Measurements from ENCODE around the gene PSMD1.
"Not testable (repeated sequence)": the region's sequence is repeated elsewhere in the genome, so short reads cannot be mapped to it uniquely, and the experiment has no call there.

The PSMD1 gene

GRCh38 chr2:231058761-231059550 is 2.3 kb downstream of the PSMD1 start:
- H3K4me3 ChIP-seq (ENCODE audit: low read length) = no peak overlapping the region
- no peak for TF ChIP-seq ZNF274 (IDR thresholded peaks at IDR 0.05; ENCODE audit: low read depth, low read length)

GRCh38 chr2:231059756-231060155 is 3.1 kb downstream of the PSMD1 start:
- H3K4me3 ChIP-seq (ENCODE audit: low read length) = no peak overlapping the region
- TF ChIP-seq ZNF274 (IDR thresholded peaks at IDR 0.05; ENCODE audit: low read depth, low read length) = no peak

GRCh38 chr2:231062776-231063175 is 6.1 kb downstream of the PSMD1 start:
- TF ChIP-seq ZNF274 (IDR thresholded peaks at IDR 0.05; ENCODE audit: low read depth, low read length) = no peak
- H3K4me3 ChIP-seq (ENCODE audit: low read length) = no peak overlapping the region

- no peak overlapping the region for H3K4me3 ChIP-seq (ENCODE audit: low read length)
- no peak for TF ChIP-seq ZNF274 (IDR thresholded peaks at IDR 0.05; ENCODE audit: low read depth, low read length)
Observed at GRCh38 chr2:231063347-231063746, 6.7 kb downstream of the PSMD1 start.

GRCh38 chr2:231065966-231066365 is 9.3 kb downstream of the PSMD1 start:
- TF ChIP-seq ZNF274 (IDR thresholded peaks at IDR 0.05; ENCODE audit: low read depth, low read length) = no peak

DNA sequence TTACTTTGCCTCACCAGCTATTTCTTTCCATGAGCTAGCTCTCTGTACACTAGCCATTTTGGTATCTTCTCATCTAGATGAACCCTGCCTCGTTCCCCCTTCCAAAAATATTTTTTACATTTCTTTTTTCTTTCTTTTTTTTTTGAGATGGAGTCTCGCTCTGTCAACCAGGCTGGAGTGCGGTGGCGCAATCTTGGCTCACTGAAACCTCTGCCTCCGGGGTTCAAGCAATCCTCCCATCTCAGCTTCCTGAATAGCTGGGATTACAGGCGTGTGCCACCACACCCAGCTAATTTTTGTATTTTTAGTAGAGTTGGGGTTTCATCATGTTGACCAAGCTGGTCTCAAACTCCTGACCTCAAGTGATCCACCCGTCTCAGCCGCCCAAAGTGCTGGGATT is 10.9 kb downstream of the PSMD1 start:
- not testable (repeated sequence) for H3K4me3 ChIP-seq (ENCODE audit: low read length)

More at GRCh38 chr2:231065966-231066365, 9.3 kb downstream of the PSMD1 start:
- H3K4me3 ChIP-seq (ENCODE audit: low read length) = no peak overlapping the region

DNA sequence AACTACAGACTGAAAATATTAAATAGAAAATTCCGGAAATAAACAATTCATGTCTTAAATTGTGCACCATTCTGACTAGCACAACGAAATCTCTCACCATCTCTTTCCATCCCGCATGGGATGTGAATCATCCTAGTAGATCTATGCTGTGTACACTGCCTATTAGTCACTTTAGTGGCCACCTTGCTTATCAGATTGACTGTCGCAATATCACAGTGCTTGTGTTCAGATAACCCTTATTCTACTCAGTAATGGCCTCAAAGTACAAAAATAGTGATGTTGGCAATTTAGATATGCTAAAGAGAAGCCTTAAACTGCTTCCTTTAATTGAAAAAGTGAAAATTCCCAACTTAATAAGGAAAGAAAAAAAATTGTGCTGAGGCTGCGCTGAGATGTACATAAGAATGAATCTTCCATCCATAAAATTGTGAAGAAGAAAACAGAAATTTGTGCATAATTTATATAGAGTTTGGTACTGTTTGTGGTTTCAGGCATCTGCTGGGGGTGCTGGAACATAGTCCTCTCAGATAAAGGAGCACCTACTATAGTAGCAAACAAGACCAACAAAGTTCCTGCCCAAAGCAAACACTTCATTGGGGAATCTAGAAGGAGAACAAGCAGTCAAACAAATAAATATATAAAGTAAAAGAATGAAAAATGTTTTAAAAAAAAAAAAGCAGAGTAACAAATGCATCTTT is 12.0 kb downstream of the PSMD1 start:
- no peak overlapping the region for H3K4me3 ChIP-seq (ENCODE audit: low read length)
- no peak for TF ChIP-seq ZNF274 (IDR thresholded peaks at IDR 0.05; ENCODE audit: low read depth, low read length)

DNA sequence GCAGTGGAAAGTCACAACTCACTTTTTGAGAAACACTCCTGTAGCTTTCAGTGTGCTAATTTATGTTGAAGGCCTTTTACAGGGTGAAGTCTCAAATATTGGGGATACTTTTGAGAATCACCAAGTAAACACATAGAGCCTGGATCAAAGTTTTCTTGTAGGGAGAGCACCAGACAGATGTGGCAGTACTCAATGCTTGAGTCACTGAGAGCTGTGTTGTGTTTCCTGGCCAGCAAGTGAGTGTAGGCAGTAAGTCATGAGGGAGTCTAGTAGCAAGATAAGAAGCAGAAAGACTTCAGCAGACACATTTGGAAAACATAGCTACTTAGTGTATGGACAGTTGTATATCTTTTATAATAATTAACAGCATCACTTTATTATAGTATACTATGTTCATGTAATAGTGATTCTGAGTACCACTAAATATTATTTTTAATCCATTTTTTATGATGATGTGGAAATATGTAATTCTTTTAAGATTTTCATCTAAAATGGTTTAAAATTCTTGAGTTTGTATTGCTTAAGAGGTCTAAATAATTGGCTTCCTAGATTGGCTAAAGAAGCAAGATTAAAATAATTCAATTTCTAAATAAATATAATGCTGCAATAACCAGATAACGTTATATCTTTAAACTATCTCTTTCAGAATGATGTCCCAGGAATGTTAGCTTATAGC is 12.8 kb downstream of the PSMD1 start:
- no peak overlapping the region for H3K4me3 ChIP-seq (ENCODE audit: low read length)
- TF ChIP-seq ZNF274 (IDR thresholded peaks at IDR 0.05; ENCODE audit: low read depth, low read length) = no peak

DNA sequence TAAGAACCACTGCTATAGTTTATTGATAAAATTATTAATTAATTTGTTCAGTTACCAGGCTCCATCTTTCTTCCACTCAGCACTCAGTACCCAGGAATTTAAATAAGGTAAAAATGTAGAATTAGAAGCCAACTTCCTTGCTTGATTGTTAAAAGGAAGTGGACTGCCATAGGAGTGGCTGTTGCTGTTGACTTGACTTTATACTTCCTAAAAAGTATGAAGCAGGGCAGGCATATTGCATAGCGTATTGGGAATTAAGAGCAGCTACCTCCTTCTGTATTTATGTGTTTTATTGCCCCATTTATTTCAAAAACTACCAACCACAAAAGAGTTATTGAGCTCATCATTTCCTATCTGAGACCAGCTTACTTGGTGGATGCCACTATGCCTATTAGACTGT is 27.9 kb downstream of the PSMD1 start:
- H3K4me3 ChIP-seq (ENCODE audit: low read length) = no peak overlapping the region
- TF ChIP-seq ZNF274 (IDR thresholded peaks at IDR 0.05; ENCODE audit: low read depth, low read length) = no peak

DNA sequence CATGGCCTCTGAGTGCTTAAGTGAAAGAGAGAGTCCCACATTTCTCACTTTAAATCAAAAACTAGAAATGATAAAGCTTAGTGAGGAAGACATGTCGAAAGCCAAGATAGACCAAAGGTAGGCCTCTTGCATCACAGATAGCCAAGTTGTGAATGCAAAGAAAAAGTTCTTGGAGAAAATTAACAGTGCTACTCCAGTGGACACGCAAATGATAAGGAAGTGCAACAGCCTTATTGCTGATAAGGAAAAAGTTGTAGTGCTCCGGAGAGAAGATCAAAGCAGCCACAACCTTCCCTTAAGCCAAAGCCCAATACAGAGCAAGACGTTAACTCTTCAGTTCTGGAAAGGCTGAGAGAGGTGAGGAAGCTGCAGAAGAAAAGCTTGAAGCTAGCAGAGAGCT is 32.1 kb downstream of the PSMD1 start:
- TF ChIP-seq ZNF274 (IDR thresholded peaks at IDR 0.05; ENCODE audit: low read depth, low read length) = no peak
- H3K4me3 ChIP-seq (ENCODE audit: low read length) = no peak overlapping the region

DNA sequence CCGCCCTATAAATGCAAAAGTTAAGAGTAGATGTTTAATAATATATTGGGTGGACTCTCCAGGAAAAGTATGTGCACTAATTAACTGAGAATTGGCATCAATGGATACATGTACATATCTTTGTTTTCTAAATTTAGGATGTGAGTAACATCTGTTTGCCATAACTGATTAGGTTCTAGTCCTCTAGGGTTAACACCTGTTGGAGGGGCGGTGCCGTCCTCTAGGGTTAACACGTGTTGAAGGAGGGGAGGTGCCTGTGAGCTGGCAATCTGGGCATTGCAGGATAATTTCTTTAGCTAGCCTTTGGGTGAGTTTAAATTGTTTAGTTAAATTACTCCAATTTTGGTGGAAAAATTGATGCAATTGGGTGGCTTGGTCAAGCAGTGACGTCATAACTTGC is 37.3 kb downstream of the PSMD1 start:
- no peak overlapping the region for H3K4me3 ChIP-seq (ENCODE audit: low read length)
- no peak for TF ChIP-seq ZNF274 (IDR thresholded peaks at IDR 0.05; ENCODE audit: low read depth, low read length)

DNA sequence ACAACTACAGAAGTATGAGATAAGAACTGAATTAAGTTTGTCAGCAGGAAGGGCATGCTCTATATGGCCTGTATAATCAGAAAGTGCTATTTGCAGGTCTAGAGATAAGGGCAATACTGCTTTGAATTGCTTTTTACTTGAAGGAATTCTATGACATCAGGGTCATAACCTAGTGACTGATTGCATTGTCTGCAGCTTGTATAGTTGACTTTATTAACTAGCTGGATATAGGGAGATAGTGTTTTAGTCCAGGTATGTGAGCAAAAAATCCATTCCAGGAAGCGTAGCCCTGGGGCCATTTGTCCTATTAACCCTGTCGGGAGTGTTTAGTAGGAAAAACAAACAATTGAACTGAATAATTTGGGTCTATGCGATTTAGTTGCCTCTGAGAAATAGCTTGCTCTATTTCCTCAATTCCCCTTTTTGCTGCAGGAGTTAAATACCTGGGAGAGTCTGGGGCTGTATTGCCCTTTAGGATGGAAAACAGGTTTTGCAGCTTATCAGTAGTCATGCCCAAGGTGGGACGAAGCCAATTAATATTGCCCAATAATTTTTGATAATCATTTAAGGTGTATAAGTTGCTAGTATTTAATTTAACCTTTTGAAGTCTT is 38.2 kb downstream of the PSMD1 start:
- H3K4me3 ChIP-seq (ENCODE audit: low read length) = no peak overlapping the region
- TF ChIP-seq ZNF274 (IDR thresholded peaks at IDR 0.05; ENCODE audit: low read depth, low read length) = no peak

GRCh38 chr2:231099918-231100317 is 43.3 kb downstream of the PSMD1 start:
- no peak for TF ChIP-seq ZNF274 (IDR thresholded peaks at IDR 0.05; ENCODE audit: low read depth, low read length)
- no peak overlapping the region for H3K4me3 ChIP-seq (ENCODE audit: low read length)

- H3K4me3 ChIP-seq (ENCODE audit: low read length) = not testable (repeated sequence)
Observed at GRCh38 chr2:231100321-231100720, 43.7 kb downstream of the PSMD1 start.

DNA sequence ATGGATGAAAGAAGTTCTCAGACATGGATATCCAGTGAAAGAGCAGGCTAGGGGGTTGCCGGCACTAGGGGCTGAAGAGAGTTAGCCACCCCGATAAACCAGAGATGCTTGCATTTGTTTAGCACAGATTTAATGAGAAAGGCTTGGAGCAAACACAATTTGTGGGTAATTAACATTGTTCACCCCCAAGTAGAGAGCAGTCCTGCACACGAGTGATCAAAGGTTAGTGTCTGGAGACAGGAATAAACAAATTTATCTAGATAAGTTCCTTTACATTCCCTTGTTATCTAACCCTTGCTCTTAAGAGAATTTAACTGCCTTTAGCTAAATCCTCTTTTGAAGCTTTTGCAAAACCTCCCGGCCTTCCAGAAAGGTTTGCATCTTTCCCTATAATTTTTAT is 44.3 kb downstream of the PSMD1 start:
- TF ChIP-seq ZNF274 (IDR thresholded peaks at IDR 0.05; ENCODE audit: low read depth, low read length) = no peak
- H3K4me3 ChIP-seq (ENCODE audit: low read length) = no peak overlapping the region

Measured in GM08714 (cell line).